Esophagus squamous epithelium (tissue), 4 donors: ENCODE results near the gene CANT1.

Experiments used
- CTCF ChIP-seq, 6 experiments: fragments of 450-650 bp in 4 of 6; fragments of 200-600 bp in 2 of 6; sonication (generic) in 2 of 6; IDR thresholded peaks; one replicate each; pipeline ENCODE4 v1.5.1; 2016 to 2019; ENCODE audit warnings: antibody characterized with exemption in 6 of 6, mild to moderate bottlenecking in 4 of 6, moderate library complexity in 4 of 6
- POLR2A ChIP-seq, 4 donors: fragments of 450-650 bp; IDR thresholded peaks; one replicate each; pipeline ENCODE4 v1.6.1; 2017; ENCODE audit warnings: antibody characterized with exemption in 4 of 4, mild to moderate bottlenecking in 4 of 4, moderate library complexity in 3 of 4

GRCh38 chr17:79003661-79004411 is 5.7 kb downstream of the CANT1 start:
- TF ChIP-seq CTCF (IDR thresholded peaks at IDR 0.05): no peak
- TF ChIP-seq POLR2A (IDR thresholded peaks at IDR 0.05): no peak
